H9 (cell line): ENCODE results near the gene NRXN3. TPM values are rescaled to one million over a fixed set of nuclear protein-coding genes. Genes with fewer than 3 reads are reported as not detected.
A peak's percentile ranks its signal among the peaks of the same experiment; 100 is the strongest.

Experiments
- DNase-seq: peaks from one replicate; pipeline ENCODE4 v3.0.0-alpha.2; 2017
- H2AFZ ChIP-seq: one replicate; pipeline ENCODE4 v1.6.1; 2013; ENCODE audit warnings: mild to moderate bottlenecking, low read length, control low read depth, moderate library complexity
- H2AK5ac ChIP-seq: 2 replicates; pipeline ENCODE4 v1.6.1; 2013; ENCODE audit warnings: low read length, control low read depth, mixed read lengths; ENCODE audit not compliant: insufficient read length
- H2BK120ac ChIP-seq: one replicate; pipeline ENCODE4 v1.6.1; 2013; ENCODE audit warnings: low read depth, mild to moderate bottlenecking, low read length, control low read depth, inconsistent platforms; ENCODE audit not compliant: poor library complexity, severe bottlenecking
- H2BK12ac ChIP-seq: 2 replicates; pipeline ENCODE4 v1.6.1; 2013; ENCODE audit warnings: low read length, control low read depth, mixed read lengths, low read depth; ENCODE audit not compliant: insufficient read length
- H2BK15ac ChIP-seq: 2 replicates; pipeline ENCODE4 v1.6.1; 2013; ENCODE audit warnings: low read depth, low read length, control low read depth
- H2BK20ac ChIP-seq: one replicate; pipeline ENCODE4 v1.6.1; 2013; ENCODE audit warnings: low read depth, mild to moderate bottlenecking, low read length, control low read depth, inconsistent platforms; ENCODE audit not compliant: poor library complexity, severe bottlenecking
- H2BK5ac ChIP-seq: 2 replicates; pipeline ENCODE4 v1.6.1; 2013; ENCODE audit warnings: low read length, control low read depth, mixed read lengths; ENCODE audit not compliant: insufficient read length
- H3K14ac ChIP-seq: 2 replicates; pipeline ENCODE4 v1.6.1; 2013; ENCODE audit warnings: low read length, control low read depth; ENCODE audit not compliant: insufficient read depth
- H3K18ac ChIP-seq: 2 replicates; pipeline ENCODE4 v1.6.1; 2013; ENCODE audit warnings: low read depth, mild to moderate bottlenecking, mixed read lengths, low read length, control low read depth; ENCODE audit not compliant: insufficient read length
- H3K23ac ChIP-seq: 2 replicates; pipeline ENCODE4 v1.6.1; 2013; ENCODE audit warnings: low read length, control low read depth, mixed read lengths, low read depth; ENCODE audit not compliant: insufficient read length
- H3K23me2 ChIP-seq: 2 replicates; pipeline ENCODE4 v1.6.1; 2013; ENCODE audit warnings: low read depth, mild to moderate bottlenecking, mixed read lengths, low read length, control low read depth; ENCODE audit not compliant: insufficient read length, poor library complexity, severe bottlenecking
- H3K27ac ChIP-seq: 2 replicates; pipeline ENCODE4 v1.5.1; 2013; ENCODE audit warnings: low read length, control low read depth, mixed read lengths, low read depth; ENCODE audit not compliant: insufficient read length
- H3K27me3 ChIP-seq: 2 replicates; pipeline ENCODE4 v1.6.1; 2013; ENCODE audit warnings: low read length, control low read depth, inconsistent platforms; ENCODE audit not compliant: insufficient read depth
- H3K4ac ChIP-seq: 2 replicates; pipeline ENCODE4 v1.6.1; 2013; ENCODE audit warnings: low read depth, mild to moderate bottlenecking, control low read depth, inconsistent platforms, low read length, moderate library complexity
- H3K4me1 ChIP-seq: 2 replicates; pipeline ENCODE4 v1.6.1; 2013; ENCODE audit warnings: low read length, control low read depth, inconsistent platforms; ENCODE audit not compliant: insufficient read depth
- H3K4me2 ChIP-seq: 2 replicates; pipeline ENCODE4 v1.6.1; 2013; ENCODE audit warnings: low read length, control low read depth, mixed read lengths; ENCODE audit not compliant: insufficient read length, insufficient read depth
- H3K56ac ChIP-seq: 2 replicates; pipeline ENCODE4 v1.6.1; 2013; ENCODE audit warnings: low read depth, mild to moderate bottlenecking, mixed read lengths, low read length, control low read depth; ENCODE audit not compliant: insufficient read length
- H3K79me1 ChIP-seq: 2 replicates; pipeline ENCODE4 v1.6.1; 2013; ENCODE audit warnings: low read depth, mild to moderate bottlenecking, moderate library complexity, low read length, control low read depth, inconsistent platforms; ENCODE audit not compliant: insufficient read depth, poor library complexity, severe bottlenecking
- H3K79me2 ChIP-seq: 2 replicates; pipeline ENCODE4 v1.6.1; 2013; ENCODE audit warnings: low read length, control low read depth, inconsistent platforms; ENCODE audit not compliant: insufficient read depth
- H3K9ac ChIP-seq: 2 replicates; pipeline ENCODE4 v1.6.1; 2013; ENCODE audit warnings: low read length, control low read depth, mixed read lengths; ENCODE audit not compliant: insufficient read length; ENCODE audit errors: extremely low read depth
- H3K9me3 ChIP-seq: one replicate; pipeline ENCODE4 v1.6.1; 2013; ENCODE audit warnings: low read depth, low read length, inconsistent platforms; ENCODE audit not compliant: control insufficient read depth
- H3T11ph ChIP-seq: one replicate; pipeline ENCODE4 v1.6.1; 2013; ENCODE audit warnings: mild to moderate bottlenecking, low read length, control low read depth, inconsistent platforms
- H4K20me1 ChIP-seq: one replicate; pipeline ENCODE4 v1.6.1; 2013; ENCODE audit not compliant: control insufficient read depth, insufficient read length, insufficient read depth
- H4K5ac ChIP-seq: 2 replicates; pipeline ENCODE4 v1.6.1; 2013; ENCODE audit warnings: low read depth, mild to moderate bottlenecking, mixed read lengths, low read length, control low read depth; ENCODE audit not compliant: insufficient read length
- H4K8ac ChIP-seq: replicated peaks from 2 replicates; pipeline ENCODE4 v1.6.1; 2013; ENCODE audit warnings: low read length, control low read depth, mixed read lengths, low read depth; ENCODE audit not compliant: insufficient read length
- H4K91ac ChIP-seq: 2 replicates; pipeline ENCODE4 v1.6.1; 2013; ENCODE audit warnings: low read depth, mild to moderate bottlenecking, moderate library complexity, mixed read lengths, low read length, control low read depth; ENCODE audit not compliant: insufficient read length
- H3K27ac Mint-ChIP-seq, 3 experiments: 2 replicates in 2 of 3; 3 replicates in 1 of 3; pipeline ENCODE4 v1.8.0; 2020 to 2021; ENCODE audit warnings: mixed read lengths in 3 of 3, mild to moderate bottlenecking in 1 of 3, moderate library complexity in 1 of 3
- H3K27me3 Mint-ChIP-seq: 2 replicates; pipeline ENCODE4 v1.8.0; 2021; ENCODE audit warnings: low read depth, mild to moderate bottlenecking, moderate library complexity, mixed read lengths
- H3K36me3 Mint-ChIP-seq, 3 experiments: 2 replicates in 2 of 3; 3 replicates in 1 of 3; pipeline ENCODE4 v1.8.0; 2020 to 2021; ENCODE audit warnings: low read depth in 3 of 3, mixed read lengths in 3 of 3; ENCODE audit not compliant: insufficient read depth in 1 of 3
- H3K4me1 Mint-ChIP-seq, 2 experiments: 2 replicates each; pipeline ENCODE4 v1.8.0; 2020; ENCODE audit warnings: mixed read lengths in 2 of 2
- H3K4me3 Mint-ChIP-seq, 2 experiments: 2 replicates in 1 of 2; 3 replicates in 1 of 2; pipeline ENCODE4 v1.8.0; 2020 to 2021; ENCODE audit warnings: mild to moderate bottlenecking in 2 of 2, mixed read lengths in 2 of 2, moderate library complexity in 1 of 2
- H3K9me3 Mint-ChIP-seq, 2 experiments: 2 replicates in 1 of 2; 3 replicates in 1 of 2; pipeline ENCODE4 v1.8.0; 2020; ENCODE audit warnings: mild to moderate bottlenecking in 2 of 2, mixed read lengths in 2 of 2, moderate library complexity in 1 of 2
- WGBS: extraction: QIAGEN DNeasy Blood & Tissue Kit; methylation state at CpG from one replicate; pipeline ENCODE4 v1.1.7; 2013; ENCODE audit warnings: missing lambda C conversion rate, low lambda C conversion rate, mixed read lengths; ENCODE audit not compliant: insufficient read length; ENCODE audit errors: extremely low coverage; 5-methylcytosine and 5-hydroxymethylcytosine counted together
- total RNA-seq: library from RNA; stranded (reverse); gene quantifications from 2 replicates; pipeline ENCODE4 v1.2.1, GENCODE V29; 2021
- TF ChIP-seq, protein P1 (sequence below): fragments of 200-600 bp; sonication (generic); conservative IDR thresholded peaks from 3 replicates; pipeline ENCODE4 v1.8.0; 2021; ENCODE audit warnings: antibody characterized with exemption, mild to moderate bottlenecking

Gene NRXN3
- total RNA-seq, 1 experiment from 2014 or later = 1.8 TPM

DNA sequence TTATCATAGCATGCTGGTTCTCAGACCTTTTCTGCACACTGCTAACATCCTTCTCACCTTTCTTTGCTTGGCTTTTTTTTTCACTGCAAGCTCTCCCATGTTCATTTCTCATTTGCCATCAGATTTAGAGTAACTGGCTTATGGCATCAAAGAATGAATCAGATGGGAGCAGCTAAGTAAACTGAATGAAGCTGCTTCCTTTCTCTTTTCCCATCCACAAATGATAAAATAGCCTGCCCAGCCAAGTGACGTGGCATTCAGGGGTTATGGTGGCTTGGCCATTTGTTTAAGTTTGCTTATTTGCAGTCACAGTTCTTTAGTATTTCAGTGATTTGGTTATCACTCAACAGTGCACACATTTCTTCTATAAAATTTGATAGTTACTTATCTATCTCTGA, 1332.6 kb downstream of the NRXN3 start:
- H2BK5ac ChIP-seq = no peak overlapping the region
- H2BK12ac ChIP-seq = no peak overlapping the region
- no peak overlapping the region for H3T11ph ChIP-seq
- peak overlapping the region; percentile 45 for H2AFZ ChIP-seq
- Mint-ChIP-seq H3K36me3 (no peaks in the 10 kb centered on the region), H3K9me3 (no peaks in the 10 kb centered on the region), H3K27me3 (no peaks in the 10 kb centered on the region), H3K27ac (no peak overlapping the region; a peak in 1 of 7 replicates), H3K4me3 (no peak overlapping the region), H3K4me1 (peaks cover 11 to 12% of the 10 kb centered on the region in 2 experiments)
- no peaks in the 10 kb centered on the region for H3K9me3 ChIP-seq
- no peak overlapping the region for H4K91ac ChIP-seq
- no peaks in the 10 kb centered on the region for H3K4me1 ChIP-seq
- no peak overlapping the region for H3K23ac ChIP-seq
- no peak overlapping the region for H2BK20ac ChIP-seq
- no peak overlapping the region for H2BK15ac ChIP-seq
- H3K4me2 ChIP-seq = no peak overlapping the region
- DNase-seq = no peak
- no peak overlapping the region for H3K27ac ChIP-seq
- H4K20me1 ChIP-seq = no peaks in the 10 kb centered on the region
- H3K23me2 ChIP-seq = no peaks in the 10 kb centered on the region
- H3K18ac ChIP-seq = no peak overlapping the region
- H3K79me1 ChIP-seq = no peaks in the 10 kb centered on the region
- H3K9ac ChIP-seq = no peak overlapping the region
- H3K79me2 ChIP-seq = no peaks in the 10 kb centered on the region
- H2AK5ac ChIP-seq = no peak overlapping the region
- H3K4ac ChIP-seq = no peak overlapping the region
- H4K5ac ChIP-seq = no peak overlapping the region
- no CpG with 5 or more reads among the region's 1 CpG for whole genome bisulfite sequencing
- no peaks in the 10 kb centered on the region for H3K27me3 ChIP-seq
- TF ChIP-seq, protein P1, sequence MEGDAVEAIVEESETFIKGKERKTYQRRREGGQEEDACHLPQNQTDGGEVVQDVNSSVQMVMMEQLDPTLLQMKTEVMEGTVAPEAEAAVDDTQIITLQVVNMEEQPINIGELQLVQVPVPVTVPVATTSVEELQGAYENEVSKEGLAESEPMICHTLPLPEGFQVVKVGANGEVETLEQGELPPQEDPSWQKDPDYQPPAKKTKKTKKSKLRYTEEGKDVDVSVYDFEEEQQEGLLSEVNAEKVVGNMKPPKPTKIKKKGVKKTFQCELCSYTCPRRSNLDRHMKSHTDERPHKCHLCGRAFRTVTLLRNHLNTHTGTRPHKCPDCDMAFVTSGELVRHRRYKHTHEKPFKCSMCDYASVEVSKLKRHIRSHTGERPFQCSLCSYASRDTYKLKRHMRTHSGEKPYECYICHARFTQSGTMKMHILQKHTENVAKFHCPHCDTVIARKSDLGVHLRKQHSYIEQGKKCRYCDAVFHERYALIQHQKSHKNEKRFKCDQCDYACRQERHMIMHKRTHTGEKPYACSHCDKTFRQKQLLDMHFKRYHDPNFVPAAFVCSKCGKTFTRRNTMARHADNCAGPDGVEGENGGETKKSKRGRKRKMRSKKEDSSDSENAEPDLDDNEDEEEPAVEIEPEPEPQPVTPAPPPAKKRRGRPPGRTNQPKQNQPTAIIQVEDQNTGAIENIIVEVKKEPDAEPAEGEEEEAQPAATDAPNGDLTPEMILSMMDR = no peak
- H2BK120ac ChIP-seq = no peak overlapping the region
- H4K8ac ChIP-seq = no peak overlapping the region
- H3K14ac ChIP-seq = no peak overlapping the region
- no peak overlapping the region for H3K56ac ChIP-seq
